ENCODE results near the gene MYO1D. TPM values are rescaled to one million over a fixed set of nuclear protein-coding genes. Genes with fewer than 3 reads are reported as not detected.

The MYO1D gene
- total RNA-seq, 1 donor from 2014 or later = 23.4 TPM

- no peak overlapping the region for H3K27ac Mint-ChIP-seq
- H3K4me3 Mint-ChIP-seq (ENCODE audit: low read depth) = no peak overlapping the region
- peaks cover 4% of the 10 kb centered on the region for H3K36me3 Mint-ChIP-seq (ENCODE audit: low read depth)
- no peaks in the 10 kb centered on the region for H3K27me3 Mint-ChIP-seq (ENCODE audit: low read depth)
- intact Hi-C loops (cut with micrococcal nuclease) = no loop called here
- H3K9me3 Mint-ChIP-seq = no peaks in the 10 kb centered on the region
- H3K4me1 Mint-ChIP-seq (ENCODE audit: low read depth) = peaks cover 16% of the 10 kb centered on the region
- no peak for DNase-seq (ENCODE audit: low spot score)
Observed at GRCh38 chr17:32596206-32596605, 280.7 kb downstream of the MYO1D start.

- Mint-ChIP-seq H3K4me3 (ENCODE audit: low read depth) (no peak overlapping the region), H3K27ac (no peak overlapping the region)
Observed at GRCh38 chr17:32593003-32593402, 283.9 kb downstream of the MYO1D start.

GRCh38 chr17:32591405-32591804 lies 285.5 kb downstream of the MYO1D start:
- no peaks in the 10 kb centered on the region for H3K36me3 Mint-ChIP-seq (ENCODE audit: low read depth)
- no peak overlapping the region for H3K27ac Mint-ChIP-seq
- no peaks in the 10 kb centered on the region for H3K9me3 Mint-ChIP-seq
- DNase-seq (ENCODE audit: low spot score) = no peak
- H3K4me3 Mint-ChIP-seq (ENCODE audit: low read depth) = no peak overlapping the region
- intact Hi-C loops (cut with micrococcal nuclease) = no loop called here
- H3K4me1 Mint-ChIP-seq (ENCODE audit: low read depth) = peaks cover 13% of the 10 kb centered on the region
- no peaks in the 10 kb centered on the region for H3K27me3 Mint-ChIP-seq (ENCODE audit: low read depth)

More at GRCh38 chr17:32593003-32593402, 283.9 kb downstream of the MYO1D start:
- no peaks in the 10 kb centered on the region for H3K36me3 Mint-ChIP-seq (ENCODE audit: low read depth)
- H3K27me3 Mint-ChIP-seq (ENCODE audit: low read depth) = no peaks in the 10 kb centered on the region
- peaks cover 16% of the 10 kb centered on the region for H3K4me1 Mint-ChIP-seq (ENCODE audit: low read depth)
- no peak for DNase-seq (ENCODE audit: low spot score)
- no peaks in the 10 kb centered on the region for H3K9me3 Mint-ChIP-seq
- intact Hi-C loops (cut with micrococcal nuclease) = no loop called here

GRCh38 chr17:32590974-32591373 lies 285.9 kb downstream of the MYO1D start:
- Mint-ChIP-seq H3K4me3 (ENCODE audit: low read depth) (no peak overlapping the region), H3K27me3 (ENCODE audit: low read depth) (no peaks in the 10 kb centered on the region), H3K27ac (no peak overlapping the region), H3K9me3 (no peaks in the 10 kb centered on the region), H3K36me3 (ENCODE audit: low read depth) (no peaks in the 10 kb centered on the region), H3K4me1 (ENCODE audit: low read depth) (peaks cover 13% of the 10 kb centered on the region)
- intact Hi-C loops (cut with micrococcal nuclease) = no loop called here
- DNase-seq (ENCODE audit: low spot score) = no peak

- H3K4me1 Mint-ChIP-seq (ENCODE audit: low read depth) = no peaks in the 10 kb centered on the region
- intact Hi-C loops (cut with micrococcal nuclease) = no loop called here
- DNase-seq (ENCODE audit: low spot score) = no peak
- peaks cover 5% of the 10 kb centered on the region for H3K9me3 Mint-ChIP-seq
- H3K27ac Mint-ChIP-seq = no peak overlapping the region
- H3K36me3 Mint-ChIP-seq (ENCODE audit: low read depth) = no peaks in the 10 kb centered on the region
- H3K27me3 Mint-ChIP-seq (ENCODE audit: low read depth) = no peaks in the 10 kb centered on the region
- H3K4me3 Mint-ChIP-seq (ENCODE audit: low read depth) = no peak overlapping the region
Observed at GRCh38 chr17:32588982-32589381, 287.9 kb downstream of the MYO1D start.

GRCh38 chr17:32588135-32588534 lies 288.8 kb downstream of the MYO1D start:
- no peak overlapping the region for H3K4me3 Mint-ChIP-seq (ENCODE audit: low read depth)
- no peak overlapping the region for H3K27ac Mint-ChIP-seq
- H3K36me3 Mint-ChIP-seq (ENCODE audit: low read depth) = no peaks in the 10 kb centered on the region
- no peaks in the 10 kb centered on the region for H3K27me3 Mint-ChIP-seq (ENCODE audit: low read depth)
- intact Hi-C loops (cut with micrococcal nuclease) = no loop called here
- no peaks in the 10 kb centered on the region for H3K4me1 Mint-ChIP-seq (ENCODE audit: low read depth)
- peaks cover 11% of the 10 kb centered on the region for H3K9me3 Mint-ChIP-seq
- DNase-seq (ENCODE audit: low spot score) = no peak

- Mint-ChIP-seq H3K36me3 (ENCODE audit: low read depth) (peaks cover 4% of the 10 kb centered on the region), H3K27ac (no peak overlapping the region), H3K9me3 (peaks cover 20% of the 10 kb centered on the region), H3K27me3 (ENCODE audit: low read depth) (peaks cover 1% of the 10 kb centered on the region), H3K4me1 (ENCODE audit: low read depth) (no peaks in the 10 kb centered on the region), H3K4me3 (ENCODE audit: low read depth) (no peak overlapping the region)
- intact Hi-C loops (cut with micrococcal nuclease) = no loop called here
- DNase-seq (ENCODE audit: low spot score) = no peak
Observed at GRCh38 chr17:32586666-32587065, 290.3 kb downstream of the MYO1D start.

GRCh38 chr17:32584792-32585191 lies 292.1 kb downstream of the MYO1D start:
- DNase-seq (ENCODE audit: low spot score) = no peak
- H3K4me3 Mint-ChIP-seq (ENCODE audit: low read depth) = no peak overlapping the region
- intact Hi-C loops (cut with micrococcal nuclease) = no loop called here
- no peak overlapping the region for H3K27ac Mint-ChIP-seq
- H3K36me3 Mint-ChIP-seq (ENCODE audit: low read depth) = peaks cover 4% of the 10 kb centered on the region
- no peaks in the 10 kb centered on the region for H3K4me1 Mint-ChIP-seq (ENCODE audit: low read depth)
- H3K9me3 Mint-ChIP-seq = peaks cover 31% of the 10 kb centered on the region
- peaks cover 1% of the 10 kb centered on the region for H3K27me3 Mint-ChIP-seq (ENCODE audit: low read depth)

- Mint-ChIP-seq H3K27ac (no peak overlapping the region), H3K27me3 (ENCODE audit: low read depth) (peaks cover 3% of the 10 kb centered on the region), H3K4me1 (ENCODE audit: low read depth) (no peaks in the 10 kb centered on the region), H3K9me3 (peaks cover 31% of the 10 kb centered on the region), H3K4me3 (ENCODE audit: low read depth) (no peak overlapping the region), H3K36me3 (ENCODE audit: low read depth) (peaks cover 4% of the 10 kb centered on the region)
- no peak for DNase-seq (ENCODE audit: low spot score)
- intact Hi-C loops (cut with micrococcal nuclease) = no loop called here
Observed at GRCh38 chr17:32583053-32583452, 293.9 kb downstream of the MYO1D start.

- Mint-ChIP-seq H3K36me3 (ENCODE audit: low read depth) (no peaks in the 10 kb centered on the region), H3K4me1 (ENCODE audit: low read depth) (peaks cover 9% of the 10 kb centered on the region), H3K27ac (no peak overlapping the region), H3K9me3 (peaks cover 3% of the 10 kb centered on the region), H3K4me3 (ENCODE audit: low read depth) (no peak overlapping the region), H3K27me3 (ENCODE audit: low read depth) (peaks cover 5% of the 10 kb centered on the region)
- no peak for DNase-seq (ENCODE audit: low spot score)
- intact Hi-C loops (cut with micrococcal nuclease) = no loop called here
Observed at GRCh38 chr17:32575852-32576251, 301.1 kb downstream of the MYO1D start.

GRCh38 chr17:32570081-32570396 lies 306.9 kb downstream of the MYO1D start:
- Mint-ChIP-seq H3K9me3 (no peaks in the 10 kb centered on the region), H3K36me3 (ENCODE audit: low read depth) (no peaks in the 10 kb centered on the region), H3K27ac (no peak overlapping the region), H3K4me3 (ENCODE audit: low read depth) (no peak overlapping the region), H3K27me3 (ENCODE audit: low read depth) (peaks cover 1% of the 10 kb centered on the region), H3K4me1 (ENCODE audit: low read depth) (peaks cover 6% of the 10 kb centered on the region)
- intact Hi-C loops (cut with micrococcal nuclease) = loop anchor here (2.0 kb wide), 1 partner anchor 17 kb away; no protein-coding TSS in a partner anchor
- DNase-seq (ENCODE audit: low spot score) = no peak

- intact Hi-C loops (cut with micrococcal nuclease) = loop anchor here (2.0 kb wide), 1 partner anchor 17 kb away; no protein-coding TSS in a partner anchor
- Mint-ChIP-seq H3K4me3 (ENCODE audit: low read depth) (no peak overlapping the region), H3K36me3 (ENCODE audit: low read depth) (no peaks in the 10 kb centered on the region), H3K9me3 (no peaks in the 10 kb centered on the region), H3K27me3 (ENCODE audit: low read depth) (no peaks in the 10 kb centered on the region), H3K4me1 (ENCODE audit: low read depth) (peaks cover 10% of the 10 kb centered on the region), H3K27ac (no peak overlapping the region)
- no peak for DNase-seq (ENCODE audit: low spot score)
Observed at GRCh38 chr17:32569171-32570080, 307.5 kb downstream of the MYO1D start.

GRCh38 chr17:32568705-32569104 lies 308.2 kb downstream of the MYO1D start:
- no peak for DNase-seq (ENCODE audit: low spot score)
- Mint-ChIP-seq H3K4me3 (ENCODE audit: low read depth) (no peak overlapping the region), H3K36me3 (ENCODE audit: low read depth) (no peaks in the 10 kb centered on the region), H3K9me3 (no peaks in the 10 kb centered on the region), H3K27me3 (ENCODE audit: low read depth) (no peaks in the 10 kb centered on the region), H3K27ac (no peak overlapping the region), H3K4me1 (ENCODE audit: low read depth) (peaks cover 16% of the 10 kb centered on the region)
- intact Hi-C loops (cut with micrococcal nuclease) = no loop called here
